HEK293T (cell line): ENCODE results near the gene PHLDA1.
"Not testable (repeated sequence)": the region's sequence is repeated elsewhere in the genome, so short reads cannot be mapped to it uniquely, and the experiment has no call there.

Source experiments
- CTCF ChIA-PET: fragments of 350-600 bp; formaldehyde crosslinking; extraction: SDS; loops from one replicate; lab custom pipeline; 2021; ENCODE audit warnings: antibody characterized with exemption, inconsistent platforms; lab: Yijun Ruan, JAX
- POLR2A ChIA-PET: fragments of 350-600 bp; formaldehyde crosslinking; extraction: SDS; loops from one replicate; lab custom pipeline; 2020; ENCODE audit warnings: antibody characterized with exemption, inconsistent platforms; lab: Yijun Ruan, JAX
- DNase-seq: peaks from one replicate; pipeline ENCODE4 v3.0.0; 2012; ENCODE audit warnings: mixed read lengths; ENCODE audit errors: extremely low spot score
- ARNT ChIP-seq: fragments of 450-650 bp; IDR thresholded peaks from 2 replicates; pipeline ENCODE4 v1.6.1; 2017; ENCODE audit warnings: mild to moderate bottlenecking
- BHLHE40 ChIP-seq: fragments of 450-650 bp; IDR thresholded peaks from 2 replicates; pipeline ENCODE4 v1.6.1; 2016; ENCODE audit warnings: mild to moderate bottlenecking, moderate library complexity, borderline replicate concordance
- CTBP1 ChIP-seq: fragments of 450-650 bp; IDR thresholded peaks from 2 replicates; pipeline ENCODE4 v1.6.1; 2016; ENCODE audit warnings: borderline replicate concordance
- ELF4 ChIP-seq: fragments of 450-650 bp; IDR thresholded peaks from 2 replicates; pipeline ENCODE4 v1.6.1; 2017; ENCODE audit warnings: antibody characterized with exemption
- FOXA1 ChIP-seq: fragments of 450-650 bp; IDR thresholded peaks from 2 replicates; pipeline ENCODE4 v1.6.1; 2016; ENCODE audit warnings: mild to moderate bottlenecking
- FOXK2 ChIP-seq: fragments of 450-650 bp; IDR thresholded peaks from 2 replicates; pipeline ENCODE4 v1.6.1; 2016; ENCODE audit warnings: mild to moderate bottlenecking
- FOXM1 ChIP-seq: fragments of 450-650 bp; IDR thresholded peaks from 2 replicates; pipeline ENCODE4 v1.6.1; 2017; ENCODE audit warnings: mild to moderate bottlenecking, borderline replicate concordance
- HDGF ChIP-seq: fragments of 450-650 bp; IDR thresholded peaks from 2 replicates; pipeline ENCODE4 v1.6.1; 2017; ENCODE audit warnings: antibody characterized with exemption, borderline replicate concordance
- L3MBTL2 ChIP-seq: fragments of 450-650 bp; conservative IDR thresholded peaks from 2 replicates; pipeline ENCODE4 v1.6.1; 2016; ENCODE audit warnings: mild to moderate bottlenecking
- LEF1 ChIP-seq: fragments of 450-650 bp; IDR thresholded peaks from 2 replicates; pipeline ENCODE4 v1.6.1; 2017; ENCODE audit warnings: mild to moderate bottlenecking, borderline replicate concordance
- NFRKB ChIP-seq: fragments of 450-650 bp; IDR thresholded peaks from 2 replicates; pipeline ENCODE4 v1.6.1; 2016; ENCODE audit warnings: mild to moderate bottlenecking, moderate library complexity
- SP1 ChIP-seq: fragments of 450-650 bp; IDR thresholded peaks from 2 replicates; pipeline ENCODE4 v1.6.1; 2017
- SUZ12 ChIP-seq: fragments of 450-650 bp; IDR thresholded peaks from 2 replicates; pipeline ENCODE4 v1.6.1; 2016; ENCODE audit warnings: mild to moderate bottlenecking
- TARDBP ChIP-seq: fragments of 450-650 bp; IDR thresholded peaks from 2 replicates; pipeline ENCODE4 v1.6.1; 2016
- ZNF384 ChIP-seq: fragments of 450-650 bp; IDR thresholded peaks from 2 replicates; pipeline ENCODE4 v1.6.1; 2016
- TF ChIP-seq, protein P1 (sequence below): fragments of 450-650 bp; IDR thresholded peaks from 2 replicates; pipeline ENCODE4 v1.6.1; 2016

The PHLDA1 gene

DNA sequence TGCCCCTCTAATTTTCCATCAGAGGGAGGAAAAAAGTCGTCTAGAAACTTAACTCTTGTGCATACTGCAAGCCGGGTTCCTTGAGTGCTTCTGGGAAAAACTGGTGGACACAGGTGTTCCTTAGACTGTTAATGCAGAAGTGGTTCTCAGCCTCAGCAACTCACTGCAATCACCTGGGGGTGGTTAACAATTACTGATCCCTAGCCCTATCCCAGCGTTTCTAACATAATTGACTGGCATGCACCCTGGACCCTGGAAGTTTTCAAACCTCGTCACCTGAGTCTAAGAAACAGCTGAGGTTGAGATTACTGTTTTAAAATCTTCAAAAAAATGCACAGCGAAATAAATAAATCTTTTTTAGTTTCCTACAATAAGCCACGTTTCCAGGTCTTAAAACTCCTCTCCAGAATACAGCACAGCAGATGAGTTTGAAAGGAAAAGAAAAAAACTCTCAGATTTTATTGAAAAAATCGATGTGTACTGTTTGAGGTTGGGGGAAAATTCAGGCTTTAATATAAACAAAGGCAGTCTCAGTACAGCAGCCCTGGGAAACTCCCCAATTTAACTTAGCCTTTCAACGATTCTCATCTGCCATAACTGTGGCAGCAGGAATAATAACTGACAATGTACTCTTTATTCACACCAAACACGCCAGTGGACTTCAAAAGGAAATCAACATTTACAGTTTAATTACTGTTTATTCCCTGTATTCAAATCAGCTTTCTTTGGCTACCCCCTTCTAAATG is 45.4 kb downstream of the PHLDA1 start:
- ChIA-PET CTCF (interaction anchor here (0.6 kb wide), 1 partner anchor 470 kb away, joined by 6 read pairs; no protein-coding TSS in a partner anchor), POLR2A (no interaction called here)
- no peak for TF ChIP-seq HDGF
- no peak for TF ChIP-seq ARNT
- TF ChIP-seq NFRKB = no peak
- TF ChIP-seq FOXM1 = no peak
- no peak for TF ChIP-seq BHLHE40
- TF ChIP-seq TARDBP = no peak
- TF ChIP-seq LEF1 = no peak
- no peak for TF ChIP-seq CTBP1
- no peak for TF ChIP-seq SP1
- TF ChIP-seq L3MBTL2 = no peak
- no peak for TF ChIP-seq ELF4
- no peak for TF ChIP-seq SUZ12
- no peak for TF ChIP-seq ZNF384
- no peak for TF ChIP-seq FOXK2
- no peak for TF ChIP-seq FOXA1
- TF ChIP-seq, protein P1, sequence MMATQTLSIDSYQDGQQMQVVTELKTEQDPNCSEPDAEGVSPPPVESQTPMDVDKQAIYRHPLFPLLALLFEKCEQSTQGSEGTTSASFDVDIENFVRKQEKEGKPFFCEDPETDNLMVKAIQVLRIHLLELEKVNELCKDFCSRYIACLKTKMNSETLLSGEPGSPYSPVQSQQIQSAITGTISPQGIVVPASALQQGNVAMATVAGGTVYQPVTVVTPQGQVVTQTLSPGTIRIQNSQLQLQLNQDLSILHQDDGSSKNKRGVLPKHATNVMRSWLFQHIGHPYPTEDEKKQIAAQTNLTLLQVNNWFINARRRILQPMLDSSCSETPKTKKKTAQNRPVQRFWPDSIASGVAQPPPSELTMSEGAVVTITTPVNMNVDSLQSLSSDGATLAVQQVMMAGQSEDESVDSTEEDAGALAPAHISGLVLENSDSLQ = no peak
- DNase-seq = no peak

DNA sequence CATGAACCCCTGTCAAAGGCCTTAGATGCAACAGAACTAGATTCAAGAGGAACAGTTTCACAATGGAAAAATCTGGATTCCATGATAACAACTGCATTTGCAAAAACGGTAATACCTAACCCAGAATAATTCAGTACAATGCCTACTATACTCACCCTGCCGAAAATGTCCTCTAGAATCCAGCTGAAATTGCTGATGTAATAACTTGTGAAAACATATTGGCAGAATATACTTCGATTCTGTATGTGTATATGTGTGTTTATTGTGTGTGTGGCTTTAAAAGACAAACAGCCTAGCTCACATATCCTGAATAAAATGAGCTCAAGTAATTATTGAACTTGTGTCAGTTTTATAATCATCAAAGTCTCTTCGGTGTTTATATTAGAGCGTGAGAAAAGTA is 46.0 kb downstream of the PHLDA1 start:
- ChIA-PET POLR2A (no interaction called here), CTCF (interaction anchor here (0.6 kb wide), 1 partner anchor 199 kb away, joined by 3 read pairs; no protein-coding TSS in a partner anchor)
- TF ChIP-seq FOXA1 (no peak), ZNF384 (no peak), SUZ12 (no peak), L3MBTL2 (no peak)
- TF ChIP-seq, protein P1 = no peak
- no peak for DNase-seq

DNA sequence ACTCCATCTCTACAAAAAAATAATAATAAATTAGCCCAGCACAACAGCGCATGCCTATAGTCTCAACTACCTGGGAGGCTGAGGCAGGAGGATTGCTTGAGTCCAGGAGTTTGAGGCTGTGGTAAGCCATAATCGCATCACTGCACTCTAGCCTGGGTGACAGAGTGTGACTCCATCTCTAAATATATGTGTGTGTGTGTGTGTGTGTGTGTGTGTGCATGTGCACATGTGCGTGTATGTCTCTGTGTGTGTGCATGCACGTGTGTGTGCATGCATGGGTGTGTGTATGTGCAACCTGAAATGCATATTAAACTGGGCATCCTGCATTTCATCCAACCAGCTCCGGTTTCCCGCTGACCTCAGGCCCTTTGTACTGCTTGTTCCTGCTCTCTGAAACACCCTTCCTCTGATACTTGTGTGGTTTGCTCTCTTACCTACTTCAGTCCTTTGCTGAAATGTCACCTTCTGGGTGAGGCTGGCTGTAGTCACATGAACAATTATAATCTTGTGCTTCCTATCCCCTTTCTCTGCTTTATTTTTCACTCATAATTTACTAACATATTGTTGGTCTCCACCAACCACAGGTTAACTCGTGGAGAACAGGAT is 46.9 kb downstream of the PHLDA1 start:
- POLR2A ChIA-PET = no interaction called here
- DNase-seq = no peak
- no peak for TF ChIP-seq NFRKB
- CTCF ChIA-PET = interaction anchor here (0.6 kb wide), 1 partner anchor 199 kb away, joined by 3 read pairs; no protein-coding TSS in a partner anchor

GRCh38 chr12:75983851-75984250 is 47.7 kb downstream of the PHLDA1 start:
- POLR2A ChIA-PET, CTCF ChIA-PET, DNase-seq: not testable (repeated sequence)

GRCh38 chr12:75982979-75983660 is 48.5 kb downstream of the PHLDA1 start:
- TF ChIP-seq FOXM1 (no peak), ZNF384 (no peak), HDGF (no peak), FOXA1 (no peak), SP1 (no peak), LEF1 (no peak), ELF4 (no peak), FOXK2 (no peak), NFRKB (no peak), BHLHE40 (no peak), ARNT (no peak), TARDBP (no peak)
- TF ChIP-seq, protein P1 = no peak
- CTCF ChIA-PET = no interaction called here
- DNase-seq = no peak
- POLR2A ChIA-PET = no interaction called here

GRCh38 chr12:75982169-75982564 is 49.4 kb downstream of the PHLDA1 start:
- CTCF ChIA-PET = interaction anchor here (0.8 kb wide), 1 partner anchor 13 kb away, joined by 3 read pairs; no protein-coding TSS in a partner anchor
- no peak for TF ChIP-seq FOXM1
- TF ChIP-seq SUZ12 = no peak
- no peak for TF ChIP-seq BHLHE40
- TF ChIP-seq LEF1 = no peak
- TF ChIP-seq FOXA1 = no peak
- TF ChIP-seq FOXK2 = no peak
- no peak for TF ChIP-seq NFRKB
- no peak for TF ChIP-seq ELF4
- TF ChIP-seq CTBP1 = no peak
- TF ChIP-seq HDGF = no peak
- no peak for TF ChIP-seq ARNT
- no peak for TF ChIP-seq SP1
- no peak for TF ChIP-seq L3MBTL2
- no peak for TF ChIP-seq TARDBP
- TF ChIP-seq ZNF384 = no peak
- TF ChIP-seq, protein P1 = no peak
- POLR2A ChIA-PET = no interaction called here
- DNase-seq = no peak
